Activated naive CD4-positive, alpha-beta T cell treated with anti-CD3 and anti-CD28 coated beads, Interleukin-2, amount 50 U/mL, for 24 hours (primary cell): ENCODE data around the gene BTBD8.

Source experiments
- H3K27ac Mint-ChIP-seq: one replicate; pipeline ENCODE4 v1.8.0; 2021; ENCODE audit warnings: mild to moderate bottlenecking, mixed read lengths
- H3K27me3 Mint-ChIP-seq: one replicate; pipeline ENCODE4 v1.8.0; 2021; ENCODE audit warnings: mixed read lengths
- H3K36me3 Mint-ChIP-seq: one replicate; pipeline ENCODE4 v1.8.0; 2021; ENCODE audit warnings: mixed read lengths
- H3K4me1 Mint-ChIP-seq: one replicate; pipeline ENCODE4 v1.8.0; 2021; ENCODE audit warnings: mixed read lengths
- H3K4me3 Mint-ChIP-seq: one replicate; pipeline ENCODE4 v1.8.0; 2021; ENCODE audit warnings: mild to moderate bottlenecking, mixed read lengths
- H3K9me3 Mint-ChIP-seq: one replicate; pipeline ENCODE4 v1.8.0; 2021; ENCODE audit warnings: mixed read lengths

Gene BTBD8

GRCh38 chr1:92126088-92126487, 45.9 kb downstream of the BTBD8 start:
- no peak overlapping the region for H3K27ac Mint-ChIP-seq
- peaks cover 16% of the 10 kb centered on the region for H3K4me1 Mint-ChIP-seq
- no peak overlapping the region for H3K4me3 Mint-ChIP-seq
- H3K36me3 Mint-ChIP-seq: peaks cover 19% of the 10 kb centered on the region
- no peaks in the 10 kb centered on the region for H3K27me3 Mint-ChIP-seq
- H3K9me3 Mint-ChIP-seq: no peaks in the 10 kb centered on the region

DNA sequence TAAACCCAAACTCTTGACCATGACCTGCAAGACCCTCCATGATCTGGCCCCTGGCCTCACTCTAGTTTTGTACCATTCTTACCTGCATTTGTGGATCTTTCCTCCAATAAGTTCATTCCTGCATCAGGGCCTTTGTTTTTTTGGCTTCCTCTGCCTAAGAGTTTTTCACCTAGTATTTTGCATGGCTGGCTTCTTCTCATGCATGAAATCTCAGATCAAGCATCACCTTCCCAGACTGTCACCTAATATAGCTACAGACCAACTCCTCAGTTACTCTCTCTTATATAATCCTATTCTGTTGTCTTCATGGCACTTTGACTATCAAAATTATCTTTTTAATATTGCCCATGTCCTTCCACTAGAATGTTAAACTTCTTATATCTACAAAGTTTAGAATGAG, 54.2 kb downstream of the BTBD8 start:
- Mint-ChIP-seq H3K4me1 (no peaks in the 10 kb centered on the region), H3K27me3 (no peaks in the 10 kb centered on the region), H3K4me3 (no peak overlapping the region), H3K27ac (no peak overlapping the region), H3K36me3 (peaks cover 30% of the 10 kb centered on the region), H3K9me3 (no peaks in the 10 kb centered on the region)

DNA sequence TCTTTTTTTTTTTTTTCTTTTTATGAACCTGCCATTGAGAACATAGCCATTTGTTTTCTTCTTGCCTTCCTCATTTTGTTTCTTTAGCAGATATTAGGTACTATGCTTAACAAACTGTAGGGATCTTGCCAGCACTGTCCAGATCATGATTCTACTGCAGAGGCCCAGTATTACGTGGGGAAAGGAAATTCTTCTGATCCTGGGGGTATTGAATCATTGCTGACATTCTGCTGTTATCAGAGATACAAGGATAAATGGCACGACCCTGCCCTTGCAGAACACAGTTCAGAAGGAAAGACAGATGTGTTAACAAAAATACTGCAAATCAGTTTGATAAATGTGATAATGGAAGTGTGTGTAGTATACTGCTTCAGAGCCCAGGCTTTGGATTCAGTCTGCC, 56.2 kb downstream of the BTBD8 start:
- Mint-ChIP-seq H3K9me3 (no peaks in the 10 kb centered on the region), H3K27me3 (no peaks in the 10 kb centered on the region), H3K27ac (no peak overlapping the region), H3K36me3 (peaks cover 19% of the 10 kb centered on the region), H3K4me3 (no peak overlapping the region), H3K4me1 (no peaks in the 10 kb centered on the region)

DNA sequence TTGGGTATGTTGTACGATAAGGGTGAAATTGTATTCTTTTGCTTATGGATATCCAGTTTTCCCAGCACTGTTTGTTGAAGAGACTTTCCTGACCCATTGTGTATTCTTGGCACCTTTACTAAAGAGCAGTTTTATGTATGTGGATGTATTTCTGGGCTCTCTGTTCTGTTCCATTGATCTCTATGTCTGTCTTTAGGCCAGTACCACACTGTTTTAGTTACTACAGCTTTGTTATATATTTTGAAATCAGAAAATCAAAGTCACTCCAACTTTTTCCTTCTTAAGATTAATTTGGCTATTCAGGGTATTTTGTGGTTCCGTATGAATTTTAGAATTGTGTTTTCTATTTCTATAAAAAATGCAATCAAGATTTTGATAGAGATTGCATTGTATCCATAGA, 74.8 kb downstream of the BTBD8 start:
- Mint-ChIP-seq H3K4me3 (no peak overlapping the region), H3K27me3 (no peaks in the 10 kb centered on the region), H3K4me1 (no peaks in the 10 kb centered on the region)

GRCh38 chr1:92159593-92159992, 79.4 kb downstream of the BTBD8 start:
- Mint-ChIP-seq H3K27ac (no peak overlapping the region), H3K4me3 (no peak overlapping the region), H3K27me3 (no peaks in the 10 kb centered on the region), H3K4me1 (no peaks in the 10 kb centered on the region), H3K36me3 (peaks cover 53% of the 10 kb centered on the region), H3K9me3 (peaks cover 29% of the 10 kb centered on the region)

More for the DNA sequence above, 74.8 kb downstream of the BTBD8 start:
- no peak overlapping the region for H3K27ac Mint-ChIP-seq
- peaks cover 26% of the 10 kb centered on the region for H3K9me3 Mint-ChIP-seq
- peaks cover 39% of the 10 kb centered on the region for H3K36me3 Mint-ChIP-seq

DNA sequence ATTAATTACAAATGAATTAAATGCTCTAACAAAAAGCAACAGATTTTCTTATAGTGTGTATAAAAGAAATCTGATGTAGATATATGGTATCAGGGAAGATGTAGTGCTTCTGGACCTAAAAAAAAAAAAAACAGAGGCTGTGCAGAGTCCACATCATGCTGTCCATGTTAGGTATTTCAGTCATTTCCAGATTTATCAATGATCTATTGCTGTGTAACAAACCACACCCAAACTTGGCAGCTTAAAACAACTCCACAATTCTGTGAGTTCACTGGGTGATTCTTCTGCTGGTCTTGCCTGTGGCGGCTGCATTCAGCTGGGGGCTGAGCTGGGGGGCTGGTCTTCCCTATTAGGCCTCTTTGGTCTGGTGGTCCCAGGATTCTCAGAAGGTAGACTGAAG, 85.2 kb downstream of the BTBD8 start:
- Mint-ChIP-seq H3K9me3 (peaks cover 2% of the 10 kb centered on the region), H3K27ac (no peak overlapping the region), H3K36me3 (peaks cover 22% of the 10 kb centered on the region), H3K27me3 (no peaks in the 10 kb centered on the region), H3K4me3 (no peak overlapping the region), H3K4me1 (no peaks in the 10 kb centered on the region)

DNA sequence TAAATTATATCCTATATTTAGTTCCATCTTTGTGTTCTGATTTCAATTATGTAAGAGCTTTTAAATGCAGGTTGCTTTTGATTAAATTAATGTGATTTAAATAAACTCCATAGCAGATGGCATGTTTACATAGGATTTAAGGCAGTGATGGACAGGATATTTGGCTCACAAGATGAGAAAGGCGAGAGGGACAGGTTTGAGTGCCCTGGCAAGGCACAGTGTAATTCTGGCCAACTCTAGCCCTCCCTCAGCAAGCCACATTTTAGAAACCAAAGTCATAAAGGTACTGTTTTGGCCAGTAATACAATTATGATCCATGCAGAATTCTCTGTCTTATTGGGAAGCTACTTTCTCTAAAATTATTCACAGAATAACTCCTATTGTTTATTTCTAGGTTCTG, 87.0 kb downstream of the BTBD8 start:
- Mint-ChIP-seq H3K27ac (no peak overlapping the region), H3K9me3 (no peaks in the 10 kb centered on the region), H3K27me3 (no peaks in the 10 kb centered on the region), H3K36me3 (peaks cover 11% of the 10 kb centered on the region), H3K4me1 (no peaks in the 10 kb centered on the region), H3K4me3 (no peak overlapping the region)

DNA sequence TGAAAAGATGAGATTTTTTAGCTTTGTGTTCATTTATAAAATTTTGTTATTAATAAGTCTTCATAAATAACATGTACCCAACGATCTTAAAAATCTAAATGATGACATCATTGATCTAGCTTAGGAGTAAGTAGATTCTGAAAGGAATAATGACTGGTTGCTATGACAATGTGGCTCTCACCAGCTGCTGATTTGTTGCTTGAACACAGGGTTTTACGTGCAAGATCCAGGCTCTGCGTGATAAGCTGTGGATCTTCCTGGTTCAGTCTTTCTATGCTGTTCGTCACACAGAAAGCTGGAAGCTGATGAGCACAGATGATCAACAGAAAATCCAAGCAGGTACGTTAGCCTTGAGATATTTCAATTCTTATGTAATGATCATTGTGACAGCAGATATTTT, 88.5 kb downstream of the BTBD8 start:
- Mint-ChIP-seq H3K36me3 (peaks cover 9% of the 10 kb centered on the region), H3K4me1 (no peaks in the 10 kb centered on the region), H3K27me3 (no peaks in the 10 kb centered on the region), H3K9me3 (no peaks in the 10 kb centered on the region), H3K4me3 (no peak overlapping the region), H3K27ac (no peak overlapping the region)

- Mint-ChIP-seq H3K9me3 (no peaks in the 10 kb centered on the region), H3K27me3 (no peaks in the 10 kb centered on the region), H3K4me3 (no peak overlapping the region), H3K27ac (no peak overlapping the region), H3K36me3 (peaks cover 8% of the 10 kb centered on the region), H3K4me1 (no peaks in the 10 kb centered on the region)
Measured at GRCh38 chr1:92169214-92170005, 89.3 kb downstream of the BTBD8 start.

GRCh38 chr1:92184632-92185031, 104.5 kb downstream of the BTBD8 start:
- no peak overlapping the region for H3K4me3 Mint-ChIP-seq
- H3K27ac Mint-ChIP-seq: no peak overlapping the region
- H3K4me1 Mint-ChIP-seq: no peaks in the 10 kb centered on the region
- no peaks in the 10 kb centered on the region for H3K27me3 Mint-ChIP-seq
- no peaks in the 10 kb centered on the region for H3K9me3 Mint-ChIP-seq
- peaks cover 11% of the 10 kb centered on the region for H3K36me3 Mint-ChIP-seq

- no peak overlapping the region for H3K4me3 Mint-ChIP-seq
- peaks cover 2% of the 10 kb centered on the region for H3K36me3 Mint-ChIP-seq
- H3K9me3 Mint-ChIP-seq: no peaks in the 10 kb centered on the region
- no peak overlapping the region for H3K27ac Mint-ChIP-seq
- H3K4me1 Mint-ChIP-seq: no peaks in the 10 kb centered on the region
- no peaks in the 10 kb centered on the region for H3K27me3 Mint-ChIP-seq
Measured at GRCh38 chr1:92186081-92186480, 105.9 kb downstream of the BTBD8 start.

DNA sequence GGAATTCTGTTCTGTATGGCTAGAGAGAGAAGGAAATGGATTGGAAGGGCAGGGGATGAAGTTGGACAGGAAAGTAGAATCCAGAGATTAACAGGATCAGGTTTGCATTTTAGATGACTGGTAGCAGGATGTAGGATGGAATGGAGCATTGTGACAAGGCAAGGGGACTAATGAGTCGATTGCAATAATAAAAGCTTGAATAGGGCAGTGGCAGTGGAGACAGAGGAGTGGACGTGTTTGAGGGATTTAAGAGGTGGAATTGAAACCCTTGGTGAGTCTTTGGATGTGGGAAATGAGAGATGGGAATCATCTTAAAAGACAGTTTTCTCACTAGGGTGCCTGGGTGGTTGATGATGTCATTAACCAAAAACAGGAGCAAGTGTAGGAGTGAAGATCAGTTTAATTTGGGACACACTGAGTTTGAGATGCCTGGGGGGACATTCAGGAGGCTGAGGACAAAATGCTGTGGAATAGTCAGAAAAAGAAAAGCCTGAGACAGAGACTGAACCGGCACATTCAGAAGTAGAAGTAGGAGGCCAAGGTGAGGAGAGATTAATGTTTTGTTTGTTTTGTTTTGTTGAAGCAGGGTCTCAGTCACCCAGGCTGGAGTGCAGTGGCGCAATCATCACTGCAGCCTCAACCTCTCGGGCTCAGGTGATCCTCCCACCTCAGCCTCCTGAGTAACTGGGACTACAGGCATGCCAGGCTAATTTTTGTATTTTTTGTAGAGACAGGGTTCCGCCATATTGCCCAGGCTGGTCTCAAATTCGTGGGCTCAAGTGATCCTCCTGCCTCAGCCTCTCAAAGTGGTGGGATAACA, 108.5 kb downstream of the BTBD8 start:
- no peaks in the 10 kb centered on the region for H3K36me3 Mint-ChIP-seq
- H3K4me3 Mint-ChIP-seq: no peak overlapping the region
- H3K27me3 Mint-ChIP-seq: no peaks in the 10 kb centered on the region
- no peak overlapping the region for H3K27ac Mint-ChIP-seq
- no peaks in the 10 kb centered on the region for H3K9me3 Mint-ChIP-seq
- H3K4me1 Mint-ChIP-seq: no peaks in the 10 kb centered on the region

DNA sequence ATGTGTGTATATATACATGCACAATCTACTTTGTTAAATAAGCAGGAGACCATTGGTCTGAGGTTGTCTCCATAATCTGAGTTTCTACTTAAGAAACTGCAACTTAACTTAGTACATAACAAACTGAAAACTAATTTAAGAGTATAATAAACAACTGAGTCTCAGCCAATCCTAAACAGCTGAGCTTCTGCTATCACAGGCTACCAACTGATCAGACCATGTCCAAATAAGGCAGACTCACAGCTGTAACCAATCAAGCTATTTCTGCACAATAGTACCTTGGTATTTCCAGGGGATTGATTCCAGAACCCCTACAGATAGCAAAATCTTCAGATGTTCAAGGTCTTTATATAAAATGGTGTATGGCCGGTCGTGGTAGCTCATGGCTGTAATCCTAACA, 111.6 kb downstream of the BTBD8 start:
- no peak overlapping the region for H3K4me3 Mint-ChIP-seq
- H3K9me3 Mint-ChIP-seq: no peaks in the 10 kb centered on the region
- H3K27ac Mint-ChIP-seq: no peak overlapping the region
- H3K36me3 Mint-ChIP-seq: no peaks in the 10 kb centered on the region
- no peaks in the 10 kb centered on the region for H3K4me1 Mint-ChIP-seq
- no peaks in the 10 kb centered on the region for H3K27me3 Mint-ChIP-seq

- Mint-ChIP-seq H3K27ac (no peak overlapping the region), H3K36me3 (no peaks in the 10 kb centered on the region), H3K27me3 (no peaks in the 10 kb centered on the region), H3K9me3 (no peaks in the 10 kb centered on the region), H3K4me3 (no peak overlapping the region), H3K4me1 (no peaks in the 10 kb centered on the region)
Measured at GRCh38 chr1:92192246-92192645, 112.1 kb downstream of the BTBD8 start.

- no peak overlapping the region for H3K4me3 Mint-ChIP-seq
- H3K36me3 Mint-ChIP-seq: no peaks in the 10 kb centered on the region
- no peaks in the 10 kb centered on the region for H3K9me3 Mint-ChIP-seq
- H3K4me1 Mint-ChIP-seq: no peaks in the 10 kb centered on the region
- no peak overlapping the region for H3K27ac Mint-ChIP-seq
- no peaks in the 10 kb centered on the region for H3K27me3 Mint-ChIP-seq
Measured at GRCh38 chr1:92194511-92194910, 114.4 kb downstream of the BTBD8 start.

GRCh38 chr1:92201973-92202372, 121.8 kb downstream of the BTBD8 start:
- peak overlapping the region; percentile 53 for H3K27ac Mint-ChIP-seq
- H3K4me3 Mint-ChIP-seq: peak overlapping the region; percentile 1
- peaks cover 7% of the 10 kb centered on the region for H3K36me3 Mint-ChIP-seq
- peaks cover 22% of the 10 kb centered on the region for H3K9me3 Mint-ChIP-seq
- peaks cover 23% of the 10 kb centered on the region for H3K4me1 Mint-ChIP-seq
- H3K27me3 Mint-ChIP-seq: no peaks in the 10 kb centered on the region
